ENCODE data around the gene MTHFSD.

Gene MTHFSD

GRCh38 chr16:86581458-86581857 is 26.4 kb upstream of the MTHFSD start:
- no peak for DNase-seq

- no peak for DNase-seq
Observed at GRCh38 chr16:86580791-86581170, 25.7 kb upstream of the MTHFSD start.

GRCh38 chr16:86580063-86580790 is 25.2 kb upstream of the MTHFSD start:
- no peak for DNase-seq

- no peak for DNase-seq
Observed at GRCh38 chr16:86579268-86580062, 24.4 kb upstream of the MTHFSD start.

- no peak for DNase-seq
Observed at GRCh38 chr16:86578611-86579267, 23.7 kb upstream of the MTHFSD start.

GRCh38 chr16:86578061-86578599 is 23.1 kb upstream of the MTHFSD start, which contains the start of gene FOXL1:
TSS of gene FOXL1 (plus strand) at chr16:86578549. CDS start at chr16:86578724, 175 bp downstream.
- DNase-seq: no peak

GRCh38 chr16:86577314-86577971 is 22.4 kb upstream of the MTHFSD start:
- no peak for DNase-seq

- peak; percentile 31 for DNase-seq
Observed at GRCh38 chr16:86576591-86577313, 21.7 kb upstream of the MTHFSD start.

- DNase-seq: peak; percentile 53
Observed at GRCh38 chr16:86575754-86576557, 20.9 kb upstream of the MTHFSD start.

- DNase-seq: no peak
Observed at GRCh38 chr16:86575095-86575685, 20.2 kb upstream of the MTHFSD start.

- no peak for DNase-seq
Observed at GRCh38 chr16:86574646-86575045, 19.6 kb upstream of the MTHFSD start.

- no peak for DNase-seq
Observed at GRCh38 chr16:86573646-86574508, 18.8 kb upstream of the MTHFSD start.

- no peak for DNase-seq
Observed at GRCh38 chr16:86573215-86573614, 18.2 kb upstream of the MTHFSD start.

- DNase-seq: no peak
Observed at GRCh38 chr16:86572606-86573005, 17.6 kb upstream of the MTHFSD start.

GRCh38 chr16:86572041-86572521 is 17.0 kb upstream of the MTHFSD start:
- no peak for DNase-seq

- DNase-seq: no peak
Observed at GRCh38 chr16:86571530-86571915, 16.5 kb upstream of the MTHFSD start.

GRCh38 chr16:86570558-86571529 is 15.8 kb upstream of the MTHFSD start:
- DNase-seq: no peak

GRCh38 chr16:86569701-86570447 is 14.8 kb upstream of the MTHFSD start:
- DNase-seq: no peak
